Fibroblast of upper back skin (primary cell): ENCODE data around the gene PITPNM2.
A peak's percentile ranks its signal among the peaks of the same experiment; 100 is the strongest.

Source experiments
- DNase-seq: peaks from one replicate; pipeline ENCODE4 v3.0.0-alpha.2; 2013

The PITPNM2 gene

DNA sequence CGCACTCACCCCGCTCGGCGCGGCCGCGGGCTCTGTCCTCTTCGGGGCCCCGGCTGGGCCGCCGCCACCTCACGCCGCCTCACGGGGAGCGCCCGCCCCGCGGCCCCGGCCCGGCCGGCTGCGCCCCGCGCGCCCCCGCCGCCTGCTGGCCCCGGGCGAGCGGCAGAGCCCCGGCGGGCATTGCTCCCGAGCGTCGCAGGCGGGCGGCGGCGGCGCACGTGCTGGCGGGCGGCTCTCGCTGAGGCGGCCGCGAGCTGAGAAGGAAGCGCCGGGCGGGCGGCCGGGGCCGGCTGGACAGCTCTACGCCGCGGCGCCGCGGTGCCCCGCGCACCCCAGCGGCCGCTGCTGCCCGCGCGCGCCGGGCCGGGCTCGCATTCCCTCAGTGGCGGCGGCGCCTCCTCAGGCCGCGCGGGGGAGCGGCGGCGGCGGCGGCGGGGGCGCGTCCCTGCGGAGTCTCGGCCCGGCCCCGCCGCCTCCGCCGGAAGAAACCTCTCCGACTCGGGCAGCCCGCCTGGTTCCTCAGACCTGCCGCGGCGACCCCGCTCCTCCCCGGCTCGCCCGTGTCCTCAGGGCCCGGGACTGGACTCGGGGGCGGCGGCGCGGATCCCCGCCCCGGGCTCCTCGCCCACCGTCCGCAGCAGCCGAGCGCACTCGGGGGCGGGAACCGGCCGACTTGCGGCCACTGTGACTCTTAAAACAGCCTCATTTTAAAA is at the start of gene PITPNM2:
TSS of gene PITPNM2 (minus strand) at position 347 of the 713 bp plus-strand sequence. CDS start 116,500 bp downstream, outside the sequence.
- peak; percentile 56 for DNase-seq

GRCh38 chr12:123200414-123200813 is 49.5 kb upstream of the PITPNM2 start:
- DNase-seq: no peak

- no peak for DNase-seq
Measured at GRCh38 chr12:123199936-123200335, 49.0 kb upstream of the PITPNM2 start.

- no peak for DNase-seq
Measured at GRCh38 chr12:123187637-123188036, 36.7 kb upstream of the PITPNM2 start.

DNA sequence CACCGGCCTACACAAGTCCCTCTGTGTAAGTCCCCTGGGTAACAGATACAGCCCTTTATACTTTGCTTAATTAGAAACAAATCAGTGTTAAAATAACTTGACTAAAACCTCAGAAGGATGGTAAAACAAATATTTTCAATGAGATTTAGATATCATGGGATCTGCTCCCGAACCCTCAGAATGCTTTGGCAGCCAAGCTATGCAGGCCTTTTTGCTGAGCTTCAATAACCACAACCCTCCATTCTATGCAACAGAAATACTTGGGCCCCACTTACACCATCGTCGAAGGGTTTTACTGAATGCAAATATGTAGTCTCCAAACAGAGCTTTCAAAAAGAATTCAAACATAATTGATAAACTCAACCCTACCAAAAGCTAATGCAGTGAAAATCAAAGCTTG is 29.3 kb upstream of the PITPNM2 start:
- DNase-seq: no peak

GRCh38 chr12:123171967-123172366 is 21.1 kb upstream of the PITPNM2 start:
- no peak for DNase-seq

- DNase-seq: no peak
Measured at GRCh38 chr12:123167329-123167728, 16.4 kb upstream of the PITPNM2 start.

DNA sequence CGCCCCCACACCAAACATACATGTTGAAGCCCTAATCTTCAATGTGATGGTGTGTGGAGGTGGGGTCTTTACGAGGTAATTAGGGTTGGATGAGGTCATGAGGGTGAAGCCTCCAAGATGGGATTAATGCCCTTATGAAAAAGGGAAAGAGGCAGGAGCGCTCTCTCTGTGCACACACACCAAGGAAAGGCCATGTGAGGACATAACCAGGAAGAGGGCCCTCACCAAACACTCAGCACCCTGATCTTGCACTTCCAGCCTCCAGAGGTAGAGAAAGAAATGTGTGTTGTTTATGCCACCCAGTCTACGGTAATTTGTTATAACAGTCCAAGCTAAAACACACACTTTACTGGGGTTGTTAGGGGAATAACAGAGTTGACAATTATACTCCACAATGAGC is 14.6 kb upstream of the PITPNM2 start:
- no peak for DNase-seq

GRCh38 chr12:123164710-123165261 is 13.9 kb upstream of the PITPNM2 start:
- DNase-seq: no peak

DNA sequence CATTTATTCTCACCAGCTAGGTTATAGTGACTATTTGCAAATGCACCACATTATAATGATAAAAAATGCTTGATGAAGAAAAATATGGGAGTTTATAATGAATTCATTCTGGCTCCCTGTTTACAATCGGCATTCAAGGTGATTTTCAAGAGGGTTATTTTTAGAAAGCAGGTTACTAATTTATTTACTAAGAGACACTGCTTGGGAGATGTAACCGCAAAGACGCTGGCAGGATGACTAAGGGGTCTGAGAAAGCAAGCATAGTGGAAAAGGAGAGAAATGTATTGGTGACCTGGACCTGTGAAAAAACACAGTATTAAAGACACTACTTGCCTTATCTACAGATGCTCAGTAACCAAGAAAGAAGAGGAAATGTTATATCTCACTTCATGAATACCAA is 13.3 kb upstream of the PITPNM2 start:
- no peak for DNase-seq

DNA sequence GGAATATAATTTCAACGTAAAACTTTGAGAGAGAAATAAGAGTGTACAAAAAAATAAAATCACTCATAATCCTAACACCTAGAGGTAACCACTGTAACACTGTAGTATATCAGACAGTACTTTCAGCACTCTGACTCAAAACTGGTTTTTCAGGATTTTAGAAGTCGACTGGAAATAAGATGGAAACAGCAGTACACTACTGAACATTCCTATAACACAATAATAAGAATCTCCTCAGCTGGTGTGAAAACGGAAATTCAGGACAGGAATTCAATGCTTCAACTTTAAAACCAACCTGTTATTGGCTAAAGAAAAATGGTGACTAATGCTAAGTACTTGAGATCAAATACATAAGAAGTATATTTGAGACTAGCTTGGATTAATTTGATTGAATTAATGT is 12.3 kb upstream of the PITPNM2 start:
- no peak for DNase-seq

GRCh38 chr12:123160801-123161487 is 10.1 kb upstream of the PITPNM2 start:
- no peak for DNase-seq

GRCh38 chr12:123153906-123154305 is 3.0 kb upstream of the PITPNM2 start:
- DNase-seq: no peak

GRCh38 chr12:123152833-123153232 is 1.9 kb upstream of the PITPNM2 start:
- no peak for DNase-seq

GRCh38 chr12:123151457-123152454 is 866 bp upstream of the PITPNM2 start:
- DNase-seq: peak; percentile 10

DNA sequence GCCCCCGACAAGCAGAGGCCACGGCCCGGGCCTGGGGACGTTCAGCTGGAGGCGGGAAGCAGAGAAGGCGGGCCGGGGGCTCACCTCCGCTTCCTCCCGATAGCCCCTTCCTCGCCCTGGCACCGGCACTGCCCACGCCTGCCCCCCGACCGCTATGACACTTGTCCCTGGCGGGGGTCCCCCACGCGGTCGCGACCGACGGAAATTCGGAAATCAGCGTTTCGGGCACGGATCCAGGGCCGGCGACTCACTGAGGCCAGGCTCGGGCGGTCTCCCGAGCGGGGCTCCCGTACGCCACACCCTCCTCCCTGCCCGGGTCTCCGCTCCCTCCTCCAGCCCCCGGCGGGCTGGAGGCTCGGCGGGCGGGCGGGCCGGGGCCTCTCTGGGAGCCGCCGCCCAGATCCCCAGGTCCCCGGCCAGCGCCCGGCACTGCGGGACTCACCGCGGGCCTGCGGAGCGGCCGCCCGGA is 581 bp downstream of the PITPNM2 start:
- DNase-seq: no peak

DNA sequence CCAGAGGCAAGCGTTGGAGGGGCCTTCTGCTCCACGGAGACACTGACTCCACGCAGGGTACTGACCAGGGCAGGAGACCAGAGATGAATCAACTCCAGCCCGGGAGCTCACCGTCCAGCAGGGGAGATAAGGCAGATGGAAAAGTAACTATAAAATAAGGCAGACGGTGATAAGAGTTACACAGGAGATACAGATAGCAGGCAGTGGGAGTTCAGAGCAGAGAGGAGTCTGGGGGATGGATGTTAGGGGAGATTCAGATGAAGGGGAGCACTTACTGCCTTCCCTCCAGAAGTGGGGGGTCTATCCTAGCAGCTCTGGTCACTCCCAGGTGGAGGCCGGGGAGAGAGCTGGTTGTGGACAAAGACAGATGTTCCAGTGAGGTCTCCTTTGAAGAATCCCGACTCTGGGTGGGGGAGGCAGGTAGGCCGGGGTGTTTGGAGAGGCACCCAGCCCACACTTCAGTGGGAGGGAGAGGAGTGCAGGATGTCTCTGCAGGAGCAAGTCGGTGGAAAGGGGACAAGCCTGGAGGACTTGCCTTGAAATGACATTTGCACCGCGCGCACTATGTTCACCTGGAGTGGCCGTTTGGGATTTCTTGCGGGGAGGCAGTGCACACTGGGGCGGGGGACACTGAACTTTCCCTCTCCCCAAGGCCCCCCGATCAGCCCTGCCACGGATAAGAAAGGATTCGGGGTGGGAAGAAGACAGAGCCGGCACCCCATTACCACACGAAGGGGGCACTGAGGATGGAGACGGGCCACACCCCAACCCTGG is 1.2 kb downstream of the PITPNM2 start:
- DNase-seq: no peak

DNA sequence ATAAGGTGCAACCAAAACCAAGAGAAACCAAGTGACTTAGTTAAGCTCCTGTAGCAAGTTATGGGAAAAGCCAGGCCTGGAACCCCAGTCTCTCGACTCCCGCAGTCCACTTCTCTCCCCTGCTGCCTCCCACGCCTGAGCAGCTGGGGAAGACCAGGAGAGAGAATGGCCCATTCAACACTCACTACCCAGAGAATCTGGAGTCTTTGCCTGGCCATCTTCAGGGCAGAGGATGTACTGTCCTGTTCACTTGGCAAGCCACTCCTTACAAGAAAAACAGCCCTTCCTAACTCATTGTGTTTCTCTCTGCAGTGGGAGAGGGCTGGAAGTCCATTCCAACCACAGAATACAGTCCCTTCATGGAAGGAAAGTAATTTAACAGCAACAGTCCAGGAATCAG is 1.8 kb downstream of the PITPNM2 start:
- DNase-seq: no peak

DNA sequence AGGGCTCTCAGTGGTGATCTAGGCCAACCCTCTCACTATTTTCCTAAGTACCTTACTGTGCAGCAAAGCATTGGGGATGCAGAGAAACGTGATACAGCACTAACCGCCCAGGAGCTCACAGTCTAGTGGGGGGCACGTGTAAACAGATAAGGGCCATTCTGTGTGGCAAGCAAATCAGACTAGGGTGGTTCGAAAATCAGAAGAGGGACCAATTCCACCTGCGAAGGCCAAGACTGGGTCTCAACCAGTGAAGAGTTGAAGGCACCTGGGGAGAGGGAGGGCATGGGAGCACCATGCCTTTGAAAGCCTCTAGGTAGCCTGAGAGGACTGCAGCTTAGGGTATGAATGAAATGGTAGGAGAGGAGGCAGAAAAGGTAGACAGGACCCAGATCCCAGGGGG is 2.2 kb downstream of the PITPNM2 start:
- DNase-seq: no peak

DNA sequence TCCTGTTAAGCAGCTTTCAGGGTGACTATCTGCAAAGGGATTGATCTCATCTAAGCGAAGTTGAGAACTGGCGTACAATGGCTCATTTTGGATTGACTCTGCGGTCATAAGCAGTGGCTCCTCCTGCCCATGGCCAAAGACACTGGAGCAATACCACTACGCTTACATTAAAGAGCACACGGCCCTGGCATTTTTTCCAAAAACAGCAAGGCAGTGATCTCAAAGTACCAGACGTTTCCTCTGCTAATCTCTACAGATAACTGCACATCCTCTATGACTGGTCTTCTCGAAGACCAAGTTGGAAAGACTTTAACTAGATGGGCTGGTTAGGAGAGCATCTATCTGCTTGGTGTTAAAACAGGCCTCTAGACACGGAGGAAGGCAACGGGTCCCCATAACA is 2.7 kb downstream of the PITPNM2 start:
- no peak for DNase-seq

DNA sequence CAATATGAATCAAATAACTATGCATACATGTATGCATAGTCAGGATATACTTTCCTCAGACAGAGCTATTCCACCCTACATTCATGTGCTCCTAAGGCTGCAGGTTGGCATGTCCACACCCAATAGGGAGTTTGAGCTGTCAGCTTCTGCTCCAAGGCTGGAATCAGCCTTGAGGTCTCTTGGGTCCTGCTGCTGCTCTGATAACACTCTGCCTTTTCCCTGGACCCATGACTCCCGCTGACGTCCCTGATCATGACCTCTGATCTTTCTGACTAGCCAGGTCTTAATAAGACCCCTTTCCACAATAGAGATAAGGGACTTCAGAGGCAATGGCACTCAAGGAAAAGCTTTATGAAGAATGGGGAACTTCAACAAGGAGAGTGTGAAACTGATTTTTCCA is 5.7 kb downstream of the PITPNM2 start:
- DNase-seq: no peak
